ENCODE results near the gene CDH26.

DNA sequence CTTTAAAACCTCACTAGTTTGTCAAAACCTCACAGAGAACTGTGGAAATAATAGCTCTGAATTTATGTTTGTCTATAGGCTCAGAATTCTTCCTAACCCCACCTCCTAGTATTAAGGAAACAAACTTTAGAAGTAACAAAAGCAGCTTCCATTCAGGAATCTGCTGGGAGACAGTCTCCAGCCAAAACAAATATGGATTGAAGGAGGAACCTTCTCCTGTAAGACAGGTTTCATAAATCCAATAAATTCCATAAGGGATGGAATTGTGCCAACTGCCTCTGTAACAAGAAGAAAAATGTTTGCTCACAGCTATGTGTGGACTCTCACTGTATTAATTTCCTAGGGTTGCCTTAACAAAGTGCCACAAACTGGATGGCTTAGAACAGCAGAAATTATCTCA lies 32.3 kb upstream of the CDH26 start:
- TF ChIP-seq CTCF (IDR thresholded peaks at IDR 0.05; ENCODE audit: insufficient read depth, low read length) = no peak
- TF ChIP-seq POLR2AphosphoS5 (IDR thresholded peaks at IDR 0.05; ENCODE audit: low read depth) = no peak
- no peak for TF ChIP-seq REST (IDR thresholded peaks at IDR 0.05; ENCODE audit: insufficient replicate concordance, low read depth)
